Nephron progenitor cell (in vitro differentiated cells): ENCODE data around the gene GPATCH4.

Experiments
- DNase-seq: peaks from one replicate; pipeline ENCODE4 v3.0.0; 2021
- H3K27ac Mint-ChIP-seq: 2 replicates; pipeline ENCODE4 v1.8.0; 2021; ENCODE audit warnings: mild to moderate bottlenecking, moderate library complexity, mixed read lengths
- H3K27me3 Mint-ChIP-seq: 2 replicates; pipeline ENCODE4 v1.8.0; 2021; ENCODE audit warnings: mild to moderate bottlenecking, low read depth, mixed read lengths; ENCODE audit not compliant: poor library complexity
- H3K36me3 Mint-ChIP-seq: 2 replicates; pipeline ENCODE4 v1.8.0; 2021; ENCODE audit warnings: low read depth, mixed read lengths
- H3K4me1 Mint-ChIP-seq: 2 replicates; pipeline ENCODE4 v1.8.0; 2021; ENCODE audit warnings: mixed read lengths
- H3K4me3 Mint-ChIP-seq: 2 replicates; pipeline ENCODE4 v1.8.0; 2021; ENCODE audit warnings: mild to moderate bottlenecking, moderate library complexity, mixed read lengths
- H3K9me3 Mint-ChIP-seq: 2 replicates; pipeline ENCODE4 v1.8.0; 2021; ENCODE audit warnings: mild to moderate bottlenecking, moderate library complexity, mixed read lengths
- CTCF ChIP-seq: fragments of 200-600 bp; sonication (generic); IDR thresholded peaks from 2 replicates; pipeline ENCODE4 v1.5.0; 2021; ENCODE audit warnings: antibody characterized with exemption

The GPATCH4 gene

DNA sequence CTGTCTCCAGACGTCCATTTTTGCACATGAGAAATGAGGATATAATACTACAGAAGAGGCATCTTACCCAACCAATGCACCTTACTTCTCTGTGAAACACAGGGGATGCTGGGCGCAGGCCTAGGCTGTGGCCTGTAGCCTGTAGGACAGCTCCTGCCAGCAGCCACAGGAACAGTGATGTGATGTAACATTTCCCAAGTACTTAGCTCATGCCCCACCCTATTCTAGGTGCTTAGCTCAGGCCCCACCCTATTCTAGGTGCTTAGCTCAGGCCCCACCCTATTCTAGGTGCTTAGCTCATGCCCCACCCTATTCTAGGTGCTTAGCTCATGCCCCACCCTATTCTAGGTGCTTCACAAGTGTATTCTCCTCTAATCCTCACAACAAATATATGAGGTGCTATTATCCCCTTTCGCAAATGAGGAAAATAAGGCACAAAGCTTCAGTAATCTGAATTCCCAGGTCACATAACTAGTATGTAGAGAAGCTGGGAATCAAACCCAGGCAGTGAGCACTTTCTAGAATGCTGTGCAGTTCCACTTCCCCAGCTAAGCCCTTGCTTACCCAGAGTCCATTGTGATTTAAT lies 14.3 kb downstream of the GPATCH4 start:
- no peak for DNase-seq
- H3K36me3 Mint-ChIP-seq = no peaks in the 10 kb centered on the region
- H3K9me3 Mint-ChIP-seq = no peaks in the 10 kb centered on the region
- peaks cover 20% of the 10 kb centered on the region for H3K27me3 Mint-ChIP-seq
- H3K4me1 Mint-ChIP-seq = peaks cover 51% of the 10 kb centered on the region
- no peak overlapping the region for H3K4me3 Mint-ChIP-seq
- no peak overlapping the region for H3K27ac Mint-ChIP-seq
- TF ChIP-seq CTCF = no peak

DNA sequence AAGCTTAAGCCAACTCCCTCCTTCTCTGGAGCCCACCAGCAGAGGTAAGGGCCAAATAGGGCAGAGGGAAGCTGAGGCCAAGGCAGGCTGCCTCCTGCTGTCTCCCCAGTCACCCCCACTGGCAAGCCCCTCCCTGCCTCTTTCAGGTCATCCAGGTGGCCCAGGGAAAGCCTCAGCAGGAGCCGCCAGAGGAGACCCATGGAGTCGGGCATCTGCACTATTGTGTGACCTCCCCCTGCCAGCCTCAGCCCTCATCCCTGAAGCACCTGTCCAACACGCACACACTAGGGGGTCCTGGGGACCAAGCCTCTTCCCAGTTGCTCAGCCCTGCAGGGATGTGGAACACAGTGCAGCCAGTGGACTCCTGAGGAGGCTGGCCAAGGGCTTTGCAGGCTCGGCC lies 15.0 kb downstream of the GPATCH4 start:
- peaks cover 20% of the 10 kb centered on the region for H3K27me3 Mint-ChIP-seq
- no peaks in the 10 kb centered on the region for H3K36me3 Mint-ChIP-seq
- no peak overlapping the region for H3K27ac Mint-ChIP-seq
- H3K4me1 Mint-ChIP-seq = peaks cover 53% of the 10 kb centered on the region
- no peak overlapping the region for H3K4me3 Mint-ChIP-seq
- no peak for TF ChIP-seq CTCF
- no peak for DNase-seq
- H3K9me3 Mint-ChIP-seq = no peaks in the 10 kb centered on the region

DNA sequence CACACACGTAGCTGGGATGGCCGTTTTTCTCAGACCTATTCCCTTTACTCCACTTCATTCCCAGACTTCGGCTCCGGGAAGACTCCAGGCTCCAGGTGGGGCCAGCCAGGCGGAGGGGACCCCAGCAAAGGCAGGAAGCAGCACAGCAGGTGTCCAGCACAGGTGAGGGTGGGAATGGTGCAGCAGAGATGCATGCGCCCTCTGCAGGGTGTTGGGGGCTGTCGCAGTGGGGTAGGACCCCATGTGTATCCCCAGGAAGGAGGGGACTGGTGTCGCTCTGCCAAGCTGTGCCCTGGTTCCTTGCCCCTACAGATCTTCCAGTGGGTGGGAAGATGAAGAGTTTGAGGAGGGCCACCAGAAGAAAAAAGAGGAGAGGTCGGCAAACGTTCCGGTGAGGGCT lies 16.5 kb downstream of the GPATCH4 start:
- Mint-ChIP-seq H3K4me1 (peaks cover 57% of the 10 kb centered on the region), H3K36me3 (no peaks in the 10 kb centered on the region), H3K9me3 (no peaks in the 10 kb centered on the region), H3K4me3 (no peak overlapping the region), H3K27ac (no peak overlapping the region), H3K27me3 (peaks cover 20% of the 10 kb centered on the region)
- DNase-seq = no peak
- no peak for TF ChIP-seq CTCF

- peak overlapping the region; percentile 64 for H3K4me3 Mint-ChIP-seq
- peak; percentile 80 for DNase-seq
- peaks cover 23% of the 10 kb centered on the region for H3K27me3 Mint-ChIP-seq
- no peaks in the 10 kb centered on the region for H3K36me3 Mint-ChIP-seq
- H3K4me1 Mint-ChIP-seq = peaks cover 64% of the 10 kb centered on the region
- peak; percentile 83 for TF ChIP-seq CTCF
- H3K27ac Mint-ChIP-seq = peak overlapping the region; percentile 39
- H3K9me3 Mint-ChIP-seq = no peaks in the 10 kb centered on the region
These were observed 17.3 kb downstream of the GPATCH4 start for GRCh38 chr1:156583821-156584622.

- no peaks in the 10 kb centered on the region for H3K36me3 Mint-ChIP-seq
- no peak for TF ChIP-seq CTCF
- peaks cover 11% of the 10 kb centered on the region for H3K27me3 Mint-ChIP-seq
- DNase-seq = no peak
- H3K9me3 Mint-ChIP-seq = no peaks in the 10 kb centered on the region
- peaks cover 76% of the 10 kb centered on the region for H3K4me1 Mint-ChIP-seq
- H3K27ac Mint-ChIP-seq = peak overlapping the region; percentile 72
- H3K4me3 Mint-ChIP-seq = no peak overlapping the region
These were observed 18.8 kb downstream of the GPATCH4 start for GRCh38 chr1:156582388-156583017.
